HL-60 (cell line): Measurements from ENCODE around the gene GMCL2.

Experiments used
- DNase-seq, 2 experiments: peaks; one replicate each; pipeline ENCODE4 v3.0.0-alpha.2; 2010 to 2020; ENCODE audit warnings: low read depth in 1 of 2, low spot score in 1 of 2
- H3K27ac ChIP-seq: fragments of 250-450 bp; sonication (Bioruptor Pico); replicated peaks from 2 replicates; pipeline ENCODE4 v1.5.1; 2020; ENCODE audit warnings: mild to moderate bottlenecking, moderate library complexity
- H3K27me3 ChIP-seq: fragments of 250-450 bp; sonication (Bioruptor Pico); 2 replicates; pipeline ENCODE4 v1.5.1; 2021; ENCODE audit warnings: mild to moderate bottlenecking, moderate library complexity; ENCODE audit not compliant: insufficient read depth, poor library complexity, severe bottlenecking
- H3K4me3 ChIP-seq: replicated peaks from 2 replicates; pipeline ENCODE4 v1.5.1; 2011; ENCODE audit warnings: mild to moderate bottlenecking, control low read depth, low read length; ENCODE audit not compliant: insufficient read depth
- CTCF ChIP-seq: IDR thresholded peaks from one replicate; pipeline ENCODE4 v1.5.1; 2011; ENCODE audit warnings: low read length, control low read depth, inconsistent platforms; ENCODE audit not compliant: insufficient read depth
- GABPA ChIP-seq: IDR thresholded peaks from 2 replicates; pipeline ENCODE4 v1.6.1; 2012; ENCODE audit warnings: low read depth
- POLR2AphosphoS5 ChIP-seq: IDR thresholded peaks from 2 replicates; pipeline ENCODE4 v1.6.1; 2012; ENCODE audit warnings: low read depth
- SPI1 ChIP-seq: IDR thresholded peaks from 2 replicates; pipeline ENCODE4 v1.6.1; 2012; ENCODE audit warnings: low read depth, mild to moderate bottlenecking, borderline replicate concordance
- TF ChIP-seq, protein P1 (sequence below): IDR thresholded peaks from 2 replicates; pipeline ENCODE4 v1.6.1; 2012; ENCODE audit warnings: low read depth; ENCODE audit not compliant: insufficient replicate concordance

GMCL2 gene

DNA sequence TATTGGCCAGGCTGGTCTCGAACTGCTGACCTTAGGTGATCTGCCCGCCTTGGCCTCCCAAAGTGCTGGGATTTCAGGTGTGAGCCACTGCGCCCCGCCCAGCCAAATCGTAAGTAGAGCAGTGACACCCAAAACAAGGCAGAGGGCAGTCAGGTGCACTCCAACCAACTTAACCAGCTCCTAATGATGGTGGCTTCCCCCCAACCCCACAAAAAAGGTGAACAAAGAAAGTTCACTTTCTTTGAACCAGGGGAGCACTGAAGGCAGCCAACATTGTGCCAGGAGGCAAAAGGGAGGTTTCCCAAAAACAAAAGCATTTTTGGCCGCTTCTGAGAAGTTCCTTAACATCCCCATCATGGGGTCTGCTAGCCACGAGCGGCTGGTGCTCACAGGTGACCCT, 9.6 kb downstream of the GMCL2 start:
- no peak overlapping the region for H3K4me3 ChIP-seq
- H3K27ac ChIP-seq, result no peak overlapping the region
- TF ChIP-seq POLR2AphosphoS5 (no peak), CTCF (no peak), SPI1 (no peak), GABPA (no peak)
- TF ChIP-seq, protein P1, sequence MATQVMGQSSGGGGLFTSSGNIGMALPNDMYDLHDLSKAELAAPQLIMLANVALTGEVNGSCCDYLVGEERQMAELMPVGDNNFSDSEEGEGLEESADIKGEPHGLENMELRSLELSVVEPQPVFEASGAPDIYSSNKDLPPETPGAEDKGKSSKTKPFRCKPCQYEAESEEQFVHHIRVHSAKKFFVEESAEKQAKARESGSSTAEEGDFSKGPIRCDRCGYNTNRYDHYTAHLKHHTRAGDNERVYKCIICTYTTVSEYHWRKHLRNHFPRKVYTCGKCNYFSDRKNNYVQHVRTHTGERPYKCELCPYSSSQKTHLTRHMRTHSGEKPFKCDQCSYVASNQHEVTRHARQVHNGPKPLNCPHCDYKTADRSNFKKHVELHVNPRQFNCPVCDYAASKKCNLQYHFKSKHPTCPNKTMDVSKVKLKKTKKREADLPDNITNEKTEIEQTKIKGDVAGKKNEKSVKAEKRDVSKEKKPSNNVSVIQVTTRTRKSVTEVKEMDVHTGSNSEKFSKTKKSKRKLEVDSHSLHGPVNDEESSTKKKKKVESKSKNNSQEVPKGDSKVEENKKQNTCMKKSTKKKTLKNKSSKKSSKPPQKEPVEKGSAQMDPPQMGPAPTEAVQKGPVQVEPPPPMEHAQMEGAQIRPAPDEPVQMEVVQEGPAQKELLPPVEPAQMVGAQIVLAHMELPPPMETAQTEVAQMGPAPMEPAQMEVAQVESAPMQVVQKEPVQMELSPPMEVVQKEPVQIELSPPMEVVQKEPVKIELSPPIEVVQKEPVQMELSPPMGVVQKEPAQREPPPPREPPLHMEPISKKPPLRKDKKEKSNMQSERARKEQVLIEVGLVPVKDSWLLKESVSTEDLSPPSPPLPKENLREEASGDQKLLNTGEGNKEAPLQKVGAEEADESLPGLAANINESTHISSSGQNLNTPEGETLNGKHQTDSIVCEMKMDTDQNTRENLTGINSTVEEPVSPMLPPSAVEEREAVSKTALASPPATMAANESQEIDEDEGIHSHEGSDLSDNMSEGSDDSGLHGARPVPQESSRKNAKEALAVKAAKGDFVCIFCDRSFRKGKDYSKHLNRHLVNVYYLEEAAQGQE, result no peak
- no peaks in the 10 kb centered on the region for H3K27me3 ChIP-seq
- DNase-seq, result no peak

DNA sequence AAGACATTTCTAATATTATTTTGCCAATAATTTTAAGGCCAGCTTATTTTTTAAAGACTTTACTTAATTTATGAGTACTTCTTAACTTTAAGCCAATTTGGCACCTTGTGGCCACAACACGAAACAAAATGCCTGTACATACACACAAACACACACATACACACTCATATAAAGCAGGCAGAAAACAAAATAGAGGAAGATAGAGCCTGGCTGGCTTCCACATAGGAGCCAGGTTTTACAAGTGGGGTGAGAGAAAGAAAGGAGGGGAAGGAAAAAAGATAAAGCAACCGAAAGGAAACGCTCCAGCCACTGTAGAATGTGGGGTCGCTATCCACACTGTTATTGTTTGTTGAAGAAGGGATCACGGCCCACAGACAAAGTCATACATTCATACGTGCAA, 10.4 kb downstream of the GMCL2 start:
- H3K4me3 ChIP-seq, result no peak overlapping the region
- TF ChIP-seq SPI1 (no peak), CTCF (no peak), GABPA (no peak), POLR2AphosphoS5 (no peak)
- TF ChIP-seq, protein P1, result no peak
- no peak overlapping the region for H3K27ac ChIP-seq
- DNase-seq, result no peak
- no peaks in the 10 kb centered on the region for H3K27me3 ChIP-seq

GRCh38 chr5:178174456-178174855, 12.7 kb downstream of the GMCL2 start:
- TF ChIP-seq POLR2AphosphoS5, result no peak
- TF ChIP-seq, protein P1, result no peak
- Histone ChIP-seq H3K27ac (no peak overlapping the region), H3K4me3 (no peak overlapping the region), H3K27me3 (no peaks in the 10 kb centered on the region)
- no peak for DNase-seq

DNA sequence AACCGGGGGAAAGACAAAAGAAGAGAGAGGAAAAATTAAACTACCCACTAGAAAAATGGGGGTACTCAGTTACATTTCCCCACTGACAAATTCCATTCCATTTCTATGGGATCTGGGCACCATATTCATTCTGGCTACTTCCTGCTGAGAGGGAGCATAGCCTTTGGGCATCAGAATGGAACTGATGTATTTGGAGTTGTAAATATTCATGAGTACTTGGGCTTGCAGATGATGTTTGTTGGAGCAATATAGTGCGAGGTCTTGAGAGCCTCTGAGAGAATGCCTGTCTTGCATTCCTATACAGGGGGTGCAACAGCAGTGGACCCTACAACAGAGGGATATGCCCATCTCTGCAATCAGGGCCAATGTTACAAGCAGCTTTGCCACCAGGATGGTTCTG, 16.7 kb downstream of the GMCL2 start:
- no peaks in the 10 kb centered on the region for H3K27me3 ChIP-seq
- TF ChIP-seq, protein P1, result no peak
- no peak for TF ChIP-seq SPI1
- no peak for TF ChIP-seq GABPA
- TF ChIP-seq POLR2AphosphoS5, result no peak
- TF ChIP-seq CTCF, result no peak
- no peak for DNase-seq
- no peak overlapping the region for H3K4me3 ChIP-seq
- no peak overlapping the region for H3K27ac ChIP-seq
